ENCODE measurements around the gene TTC6. TPM values are rescaled to one million over a fixed set of nuclear protein-coding genes. Genes with fewer than 3 reads are reported as not detected.

Gene TTC6, protein sequence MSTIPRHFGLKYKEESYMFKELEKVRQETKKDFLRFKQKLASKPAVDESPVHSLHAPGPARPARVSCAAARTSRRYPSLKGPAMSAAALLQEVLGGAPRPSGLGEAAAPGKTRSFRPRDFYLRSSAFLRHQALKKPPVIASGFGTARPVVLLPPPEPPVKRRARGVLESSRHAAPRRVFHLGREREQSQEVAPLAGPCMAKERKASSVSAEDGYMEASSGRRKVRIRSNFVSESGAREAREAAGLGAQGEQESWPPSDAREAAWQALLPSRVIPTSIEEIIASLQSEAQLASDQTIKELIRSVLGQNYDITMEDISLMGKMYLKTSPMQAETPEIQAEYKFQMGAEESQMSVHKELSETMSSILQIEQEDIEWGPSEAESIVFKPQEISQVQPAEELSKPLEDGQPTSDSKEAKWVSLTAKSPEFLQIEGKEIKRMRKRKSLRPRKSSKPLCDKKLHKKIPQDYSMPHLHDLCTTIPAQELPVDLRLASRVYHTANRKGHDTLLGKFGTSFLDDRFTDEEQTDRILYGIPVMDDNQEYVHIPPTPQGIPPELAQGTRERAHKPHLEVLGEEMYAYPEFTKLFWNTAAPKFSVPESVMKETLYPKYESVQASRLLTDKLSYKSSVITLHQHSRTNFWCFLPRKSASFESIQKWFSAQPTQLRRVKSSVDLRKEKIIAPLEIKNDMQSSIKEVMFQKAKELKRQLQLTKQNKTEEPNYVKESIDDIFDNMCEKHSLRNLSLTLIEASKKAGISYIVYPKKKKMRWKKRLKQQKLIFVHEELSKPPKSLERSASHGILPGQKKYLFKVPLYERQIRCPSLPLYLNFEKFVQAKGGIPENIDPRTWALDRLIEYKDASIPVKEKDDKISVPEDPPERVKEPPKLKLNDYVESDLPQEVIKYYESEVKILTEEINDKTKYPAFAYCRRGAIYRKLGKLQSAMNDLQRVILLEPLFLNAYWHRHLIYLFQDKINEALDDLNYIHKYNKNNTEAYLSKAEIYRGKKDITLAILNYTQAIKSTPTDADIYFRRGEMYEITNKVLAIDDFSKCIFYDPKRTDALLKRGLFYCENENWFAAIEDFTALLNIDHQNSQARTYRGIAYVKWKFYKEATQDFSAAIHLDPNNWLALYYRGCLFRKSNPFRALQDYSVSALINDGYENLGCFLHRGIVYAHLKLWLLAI (N-terminal part only)
- total RNA-seq: not detected

DNA sequence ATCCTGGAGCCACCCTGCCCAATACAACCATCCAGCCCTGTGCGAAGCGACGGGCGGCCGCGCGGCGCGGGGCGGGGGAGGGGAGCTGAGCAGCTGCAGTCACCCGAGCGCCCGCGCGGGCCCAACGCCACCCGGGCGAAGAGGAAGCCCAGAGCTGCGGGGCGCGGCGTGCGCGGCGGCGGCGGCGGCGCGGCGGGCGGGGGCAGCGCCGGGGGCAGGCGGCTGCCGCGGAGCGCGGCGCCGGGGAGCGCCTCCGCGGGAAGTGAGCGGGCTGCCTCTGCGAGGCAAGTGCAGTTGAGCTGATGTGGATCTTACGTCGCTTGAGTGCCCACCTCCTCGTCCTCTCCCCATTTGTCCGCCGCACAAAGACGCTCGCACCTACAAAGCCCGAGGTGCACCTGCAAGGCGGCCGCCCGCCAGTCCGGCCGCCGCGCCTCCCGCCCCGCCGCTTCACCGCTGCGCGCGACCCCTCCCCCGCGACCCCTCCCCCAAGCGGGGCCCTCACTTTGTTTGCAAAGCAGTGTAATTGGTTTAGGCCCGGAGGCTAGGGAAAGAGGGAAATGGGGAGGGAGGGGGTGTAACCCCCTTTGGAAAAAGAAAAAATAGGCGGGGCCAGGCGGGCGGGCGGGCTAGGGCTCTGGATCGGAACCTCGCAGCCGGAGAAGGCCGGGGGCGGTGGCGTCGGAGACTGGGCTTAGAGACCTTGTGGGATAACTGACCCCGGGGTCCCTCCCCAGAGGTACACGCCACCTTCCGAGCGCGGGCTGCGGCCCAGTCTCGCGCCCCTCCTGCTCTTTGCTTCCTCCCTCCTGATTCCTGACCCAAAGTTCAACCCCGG, at the start of gene TTC6, which contains the start of gene FOXA1:
TTC6 (plus strand) TSS at position 659 of the 838 bp plus-strand sequence. CDS start 26,436 bp downstream, outside the sequence.
FOXA1 (minus strand) TSS at position 279 of the 838 bp plus-strand sequence; CDS start at position 2, 277 bp downstream.
- no peak within 1 kb of the TSS for H3K27ac ChIP-seq
- peak within 1 kb of the TSS; percentile 15 to 40 for H3K4me3 ChIP-seq
- no peak for DNase-seq (ENCODE audit: low spot score)
- H3K27me3 ChIP-seq: peaks cover 73 to 94% of the 10 kb centered on the region in 2 donors
- no peak for TF ChIP-seq CTCF (IDR thresholded peaks at IDR 0.05)
- H3K4me1 ChIP-seq: peaks cover 0 to 57% of the 10 kb centered on the region in 2 donors
- H3K9me3 ChIP-seq: peaks cover 0 to 5% of the 10 kb centered on the region in 2 donors
- H3K36me3 ChIP-seq: no peaks in the 10 kb centered on the region

- TF ChIP-seq CTCF (IDR thresholded peaks at IDR 0.05): no peak
- Histone ChIP-seq H3K4me1 (no peaks in the 10 kb centered on the region), H3K36me3 (no peaks in the 10 kb centered on the region), H3K27me3 (no peaks in the 10 kb centered on the region), H3K9me3 (peaks cover 0 to 1% of the 10 kb centered on the region in 2 donors), H3K4me3 (no peak overlapping the region), H3K27ac (no peak overlapping the region)
- DNase-seq (ENCODE audit: low spot score): no peak
Measured at GRCh38 chr14:37546621-37547447, 48.6 kb upstream of the TTC6 start.

GRCh38 chr14:37550511-37550910, 44.9 kb upstream of the TTC6 start:
- no peak for DNase-seq (ENCODE audit: low spot score)
- H3K36me3 ChIP-seq: no peaks in the 10 kb centered on the region
- no peak for TF ChIP-seq CTCF (IDR thresholded peaks at IDR 0.05)
- H3K4me3 ChIP-seq: no peak overlapping the region
- H3K4me1 ChIP-seq: no peaks in the 10 kb centered on the region
- H3K27me3 ChIP-seq: no peaks in the 10 kb centered on the region
- peaks cover 0 to 16% of the 10 kb centered on the region in 2 donors for H3K9me3 ChIP-seq
- H3K27ac ChIP-seq: no peak overlapping the region

- Histone ChIP-seq H3K4me1 (no peaks in the 10 kb centered on the region), H3K27ac (no peak overlapping the region), H3K4me3 (no peak overlapping the region), H3K9me3 (peaks cover 0 to 16% of the 10 kb centered on the region in 2 donors), H3K27me3 (no peaks in the 10 kb centered on the region), H3K36me3 (no peaks in the 10 kb centered on the region)
- TF ChIP-seq CTCF (IDR thresholded peaks at IDR 0.05): no peak
- DNase-seq (ENCODE audit: low spot score): no peak
Measured at GRCh38 chr14:37551119-37551518, 44.3 kb upstream of the TTC6 start.
